Measurements from ENCODE around the gene SLC22A31. TPM values are rescaled to one million over a fixed set of nuclear protein-coding genes. Genes with fewer than 3 reads are reported as not detected.
"Not testable (repeated sequence)": the region's sequence is repeated elsewhere in the genome, so short reads cannot be mapped to it uniquely, and the experiment has no call there.

The SLC22A31 gene
- total RNA-seq, 1 donor from 2014 or later = not detected

DNA sequence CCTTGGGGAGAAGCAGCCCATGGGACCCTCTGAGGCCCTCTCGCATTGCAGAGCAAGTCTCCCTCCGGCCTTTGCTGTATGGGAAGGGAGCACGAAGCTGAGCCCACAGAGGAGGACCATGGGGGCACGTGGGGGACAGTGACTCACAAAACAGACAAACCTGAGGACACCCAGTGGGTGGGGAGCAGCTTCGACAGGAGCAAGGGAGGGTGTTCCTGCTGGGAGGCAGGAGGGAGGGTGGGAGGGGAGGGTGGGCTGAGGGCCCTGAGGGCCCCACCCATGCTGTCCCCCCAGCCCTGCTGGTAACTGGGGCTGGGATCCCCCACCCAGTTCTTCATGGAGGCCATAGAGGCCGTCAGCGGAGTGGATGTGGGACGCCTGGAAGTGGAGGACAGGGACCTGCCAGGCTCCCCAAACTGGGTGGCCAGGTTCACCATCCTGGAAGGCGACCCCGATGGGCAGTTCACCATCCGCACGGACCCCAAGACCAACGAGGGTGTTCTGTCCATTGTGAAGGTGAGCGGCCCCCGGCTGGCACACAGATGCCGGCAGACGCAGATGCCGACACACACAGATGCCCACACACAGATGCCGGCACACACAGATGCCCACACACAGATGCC lies 12.5 kb downstream of the SLC22A31 start:
- peaks cover 41% of the 10 kb centered on the region for H3K27me3 ChIP-seq
- no peaks in the 10 kb centered on the region for H3K79me2 ChIP-seq (ENCODE audit: low read depth)
- H3F3A ChIP-seq (ENCODE audit: low read depth) = peaks cover 30% of the 10 kb centered on the region
- H3K27ac ChIP-seq = no peak overlapping the region
- Mint-ChIP-seq H3K27ac (no peak overlapping the region), H3K4me3 (peak overlapping the region; percentile 15), H3K9me3 (no peaks in the 10 kb centered on the region), H3K36me3 (no peaks in the 10 kb centered on the region), H3K4me1 (no peaks in the 10 kb centered on the region), H3K27me3 (ENCODE audit: insufficient read depth, low read depth) (peaks cover 30% of the 10 kb centered on the region)
- H2AFZ ChIP-seq (replicated peaks) = no peak overlapping the region
- no peak overlapping the region for H3K4me2 ChIP-seq
- no peak for TF ChIP-seq EZH2phosphoT487 (IDR thresholded peaks at IDR 0.05)
- TF ChIP-seq, protein P1, sequence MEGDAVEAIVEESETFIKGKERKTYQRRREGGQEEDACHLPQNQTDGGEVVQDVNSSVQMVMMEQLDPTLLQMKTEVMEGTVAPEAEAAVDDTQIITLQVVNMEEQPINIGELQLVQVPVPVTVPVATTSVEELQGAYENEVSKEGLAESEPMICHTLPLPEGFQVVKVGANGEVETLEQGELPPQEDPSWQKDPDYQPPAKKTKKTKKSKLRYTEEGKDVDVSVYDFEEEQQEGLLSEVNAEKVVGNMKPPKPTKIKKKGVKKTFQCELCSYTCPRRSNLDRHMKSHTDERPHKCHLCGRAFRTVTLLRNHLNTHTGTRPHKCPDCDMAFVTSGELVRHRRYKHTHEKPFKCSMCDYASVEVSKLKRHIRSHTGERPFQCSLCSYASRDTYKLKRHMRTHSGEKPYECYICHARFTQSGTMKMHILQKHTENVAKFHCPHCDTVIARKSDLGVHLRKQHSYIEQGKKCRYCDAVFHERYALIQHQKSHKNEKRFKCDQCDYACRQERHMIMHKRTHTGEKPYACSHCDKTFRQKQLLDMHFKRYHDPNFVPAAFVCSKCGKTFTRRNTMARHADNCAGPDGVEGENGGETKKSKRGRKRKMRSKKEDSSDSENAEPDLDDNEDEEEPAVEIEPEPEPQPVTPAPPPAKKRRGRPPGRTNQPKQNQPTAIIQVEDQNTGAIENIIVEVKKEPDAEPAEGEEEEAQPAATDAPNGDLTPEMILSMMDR (IDR thresholded peaks at IDR 0.05) = no peak
- no peak for TF ChIP-seq EZH2 (IDR thresholded peaks at IDR 0.05)
- no peak overlapping the region for H3K9ac ChIP-seq
- no peaks in the 10 kb centered on the region for H3K9me3 ChIP-seq (ENCODE audit: low read depth)
- H3K4me1 ChIP-seq = no peaks in the 10 kb centered on the region
- no peak overlapping the region for H3K4me3 ChIP-seq
- DNase-seq (ENCODE audit: low spot score) = peak; percentile 2
- H4K20me1 ChIP-seq (ENCODE audit: low read depth) = no peaks in the 10 kb centered on the region
- no peaks in the 10 kb centered on the region for H3K36me3 ChIP-seq

DNA sequence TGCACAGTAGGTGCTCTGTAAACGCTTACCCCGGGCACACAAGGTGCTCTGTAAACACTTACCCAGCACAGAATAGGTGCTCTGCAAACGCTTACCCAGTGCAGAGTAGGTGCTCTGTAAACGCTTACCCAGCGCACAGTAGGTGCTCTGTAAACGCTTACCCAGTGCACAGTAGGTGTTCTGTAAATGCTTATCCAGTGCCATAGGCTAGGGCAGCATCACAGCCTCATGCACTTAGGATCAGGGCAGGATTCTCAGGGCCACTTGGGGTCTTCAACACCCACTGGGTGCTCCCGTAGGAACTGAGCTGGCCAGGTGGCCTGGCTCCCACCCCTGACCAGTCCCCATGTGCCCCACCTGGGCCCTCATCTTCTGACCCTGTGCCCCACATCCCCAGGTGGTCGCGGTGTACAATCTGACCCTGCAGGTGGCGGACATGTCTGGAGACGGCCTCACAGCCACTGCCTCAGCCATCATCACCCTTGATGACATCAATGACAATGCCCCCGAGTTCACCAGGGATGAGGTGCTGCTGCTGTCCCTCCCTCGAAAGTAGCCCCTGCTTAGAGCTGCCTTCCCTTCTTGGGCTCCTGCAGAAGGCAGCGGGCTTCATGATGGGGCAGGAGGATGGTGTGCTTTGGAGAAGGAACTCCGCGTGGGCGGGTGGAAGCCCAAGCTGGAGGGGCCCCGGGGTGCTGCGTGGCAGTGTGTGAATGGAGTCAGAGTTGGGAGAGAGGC lies 13.1 kb downstream of the SLC22A31 start:
- Histone ChIP-seq H3K4me3 (no peak overlapping the region), H3K79me2 (ENCODE audit: low read depth) (no peaks in the 10 kb centered on the region), H3K9ac (no peak overlapping the region), H3K4me1 (no peaks in the 10 kb centered on the region), H3K36me3 (no peaks in the 10 kb centered on the region), H3F3A (ENCODE audit: low read depth) (peaks cover 30% of the 10 kb centered on the region), H3K4me2 (no peak overlapping the region), H2AFZ (replicated peaks) (no peak overlapping the region), H3K27ac (no peak overlapping the region), H4K20me1 (ENCODE audit: low read depth) (no peaks in the 10 kb centered on the region), H3K27me3 (peaks cover 34% of the 10 kb centered on the region), H3K9me3 (ENCODE audit: low read depth) (no peaks in the 10 kb centered on the region)
- Mint-ChIP-seq H3K27me3 (ENCODE audit: insufficient read depth, low read depth) (peaks cover 30% of the 10 kb centered on the region), H3K36me3 (no peaks in the 10 kb centered on the region), H3K4me3 (peak overlapping the region; percentile 15), H3K4me1 (no peaks in the 10 kb centered on the region), H3K27ac (no peak overlapping the region), H3K9me3 (no peaks in the 10 kb centered on the region)
- TF ChIP-seq, protein P1 (IDR thresholded peaks at IDR 0.05) = no peak
- TF ChIP-seq EZH2phosphoT487 (IDR thresholded peaks at IDR 0.05) = no peak
- TF ChIP-seq EZH2 (IDR thresholded peaks at IDR 0.05) = no peak
- DNase-seq (ENCODE audit: low spot score) = peak; percentile 42

DNA sequence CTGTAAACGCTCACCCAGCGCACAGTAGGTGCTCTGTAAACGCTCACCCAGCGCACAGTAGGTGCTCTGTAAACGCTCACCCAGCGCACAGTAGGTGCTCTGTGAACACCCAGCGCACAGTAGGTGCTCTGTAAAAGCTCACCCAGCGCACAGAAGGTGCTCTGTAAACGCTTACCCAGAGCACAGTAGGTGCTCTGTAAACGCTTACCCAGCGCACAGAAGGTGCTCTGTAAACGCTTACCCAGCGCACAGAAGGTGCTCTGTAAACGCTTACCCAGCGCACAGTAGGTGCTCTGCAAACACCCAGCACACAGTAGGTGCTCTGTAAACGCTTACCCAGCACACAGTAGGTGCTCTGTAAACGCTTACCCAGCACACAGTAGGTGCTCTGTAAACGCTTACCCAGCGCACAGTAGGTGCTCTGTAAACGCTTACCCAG lies 13.7 kb downstream of the SLC22A31 start:
- H3K9ac ChIP-seq; H3K4me1 ChIP-seq; H3K4me3 ChIP-seq; H3K4me1 Mint-ChIP-seq; H3K36me3 Mint-ChIP-seq; H3K36me3 ChIP-seq; H3K9me3 Mint-ChIP-seq; H3K27ac Mint-ChIP-seq; H4K20me1 ChIP-seq (ENCODE audit: low read depth); DNase-seq (ENCODE audit: low spot score); H3K79me2 ChIP-seq (ENCODE audit: low read depth); H2AFZ ChIP-seq (replicated peaks); H3K4me3 Mint-ChIP-seq; H3K4me2 ChIP-seq; H3K27ac ChIP-seq; H3K9me3 ChIP-seq (ENCODE audit: low read depth): not testable (repeated sequence)
- peaks cover 30% of the 10 kb centered on the region for H3K27me3 Mint-ChIP-seq (ENCODE audit: insufficient read depth, low read depth)
- Histone ChIP-seq H3K27me3 (peaks cover 29% of the 10 kb centered on the region), H3F3A (ENCODE audit: low read depth) (peaks cover 30% of the 10 kb centered on the region)

DNA sequence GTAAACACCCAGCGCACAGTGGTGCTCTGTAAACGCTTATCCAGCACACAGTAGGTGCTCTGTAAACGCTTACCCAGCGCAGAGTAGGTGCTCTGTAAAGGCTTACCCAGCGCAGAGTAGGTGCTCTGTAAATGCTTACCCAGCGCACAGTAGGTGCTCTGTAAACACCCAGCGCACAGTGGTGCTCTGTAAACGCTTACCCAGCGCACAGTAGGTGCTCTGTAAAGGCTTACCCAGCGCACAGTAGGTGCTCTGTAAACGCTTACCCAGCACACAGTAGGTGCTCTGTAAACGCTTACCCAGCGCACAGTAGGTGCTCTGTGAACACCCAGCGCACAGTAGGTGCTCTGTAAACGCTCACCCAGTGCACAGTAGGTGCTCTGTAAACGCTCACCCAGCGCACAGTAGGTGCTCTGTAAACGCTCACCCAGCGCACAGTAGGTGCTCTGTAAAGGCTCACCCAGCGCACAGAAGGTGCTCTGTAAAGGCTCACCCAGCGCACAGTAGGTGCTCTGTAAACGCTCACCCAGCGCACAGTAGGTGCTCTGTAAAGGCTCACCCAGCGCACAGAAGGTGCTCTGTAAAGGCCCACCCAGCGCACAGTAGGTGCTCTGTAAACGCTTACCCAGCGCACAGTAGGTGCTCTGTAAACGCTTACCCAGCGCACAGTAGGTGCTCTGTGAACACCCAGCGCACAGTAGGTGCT lies 14.3 kb downstream of the SLC22A31 start:
- H3K27ac Mint-ChIP-seq; DNase-seq (ENCODE audit: low spot score); H3K79me2 ChIP-seq (ENCODE audit: low read depth); H3K36me3 Mint-ChIP-seq; H3K9me3 ChIP-seq (ENCODE audit: low read depth); H3K27ac ChIP-seq; H3K9ac ChIP-seq; H3K4me1 ChIP-seq; H4K20me1 ChIP-seq (ENCODE audit: low read depth); H3K4me3 ChIP-seq; H3K36me3 ChIP-seq; H3K4me2 ChIP-seq; H3K9me3 Mint-ChIP-seq; H3K4me1 Mint-ChIP-seq; H2AFZ ChIP-seq (replicated peaks); H3K4me3 Mint-ChIP-seq: not testable (repeated sequence)
- H3F3A ChIP-seq (ENCODE audit: low read depth) = peaks cover 30% of the 10 kb centered on the region
- H3K27me3 Mint-ChIP-seq (ENCODE audit: insufficient read depth, low read depth) = peaks cover 28% of the 10 kb centered on the region
- H3K27me3 ChIP-seq = peaks cover 23% of the 10 kb centered on the region
